K562 (cell line): ENCODE data around the gene GSTO2. TPM values are rescaled to one million over a fixed set of nuclear protein-coding genes. Genes with fewer than 3 reads are reported as not detected.
A peak's percentile ranks its signal among the peaks of the same experiment; 100 is the strongest.

Experiments used
- BCOR ChIP-seq: fragments of 450-650 bp; IDR thresholded peaks from 2 replicates; pipeline ENCODE4 v1.6.1; 2016
- CREB1 ChIP-seq, 2 experiments: sonication (generic) in 1 of 2; formaldehyde crosslinking in 1 of 2; IDR thresholded peaks; 2 replicates each; pipeline versions ENCODE4 v1.6.1 to v1.8.0; 2012 to 2022; ENCODE audit warnings: inconsistent platforms in 1 of 2, mild to moderate bottlenecking in 1 of 2, missing genetic modification reagents in 1 of 2, moderate library complexity in 1 of 2
- DDX20 ChIP-seq: fragments of 450-650 bp; IDR thresholded peaks from 2 replicates; pipeline ENCODE4 v1.6.1; 2016; ENCODE audit warnings: missing genetic modification characterization, low read depth, mild to moderate bottlenecking, missing compliant biosample characterization, moderate library complexity
- EP400 ChIP-seq: fragments of 450-650 bp; IDR thresholded peaks from 2 replicates; pipeline ENCODE4 v1.6.1; 2017; ENCODE audit warnings: antibody characterized with exemption, mild to moderate bottlenecking, moderate library complexity
- FOXA3 ChIP-seq, 2 experiments: fragments of 450-650 bp in 1 of 2; sonication (generic) in 1 of 2; formaldehyde crosslinking; IDR thresholded peaks in 1 of 2; conservative IDR thresholded peaks in 1 of 2; 2 replicates each; pipeline versions ENCODE4 v1.4.0 to v1.8.0; 2020 to 2022; ENCODE audit warnings: mild to moderate bottlenecking in 2 of 2, missing genetic modification reagents in 1 of 2
- FOXJ3 ChIP-seq: sonication (generic); formaldehyde crosslinking; IDR thresholded peaks from 2 replicates; pipeline ENCODE4 v1.4.0; 2020; ENCODE audit warnings: mild to moderate bottlenecking, missing genetic modification reagents
- HDGF ChIP-seq: fragments of 450-650 bp; IDR thresholded peaks from 2 replicates; pipeline ENCODE4 v1.6.1; 2016
- MTA3 ChIP-seq: fragments of 450-650 bp; formaldehyde crosslinking; IDR thresholded peaks from 2 replicates; pipeline ENCODE4 v1.6.1; 2017; ENCODE audit warnings: mild to moderate bottlenecking, borderline replicate concordance
- PHF8 ChIP-seq: fragments of 200-600 bp; sonication (generic); IDR thresholded peaks from 2 replicates; pipeline ENCODE4 v1.6.1; 2012; ENCODE audit warnings: mixed run types, mild to moderate bottlenecking, inconsistent platforms, low read length, moderate library complexity, borderline replicate concordance
- SAFB2 ChIP-seq: fragments of 200-400 bp; formaldehyde crosslinking; IDR thresholded peaks from 2 replicates; pipeline ENCODE4 v1.6.1; 2018; ENCODE audit warnings: borderline replicate concordance, low read length, low read depth, moderate library complexity; ENCODE audit not compliant: severe bottlenecking
- SNAPC5 ChIP-seq: fragments of 250-450 bp; sonication (Bioruptor Pico); IDR thresholded peaks from 2 replicates; pipeline ENCODE4 v1.8.0; 2021; ENCODE audit warnings: moderate library complexity, mild to moderate bottlenecking, inconsistent platforms
- STAG1 ChIP-seq: sonication (generic); formaldehyde crosslinking; IDR thresholded peaks from 2 replicates; pipeline ENCODE4 v1.5.0; 2020; ENCODE audit warnings: missing genetic modification reagents, borderline replicate concordance
- TOE1 ChIP-seq, 2 experiments: fragments of 450-650 bp in 1 of 2; sonication (generic) in 1 of 2; formaldehyde crosslinking in 1 of 2; IDR thresholded peaks; 2 replicates each; pipeline versions ENCODE4 v1.7.1 to v1.8.0; 2016 to 2022; ENCODE audit warnings: borderline replicate concordance in 2 of 2, mild to moderate bottlenecking in 2 of 2, antibody characterized with exemption in 1 of 2, inconsistent platforms in 1 of 2, low read depth in 1 of 2, missing genetic modification reagents in 1 of 2, moderate library complexity in 1 of 2
- ZBTB1 ChIP-seq: sonication (generic); formaldehyde crosslinking; IDR thresholded peaks from 2 replicates; pipeline ENCODE4 v1.8.1; 2023; ENCODE audit warnings: missing genetic modification reagents, low read depth, mild to moderate bottlenecking, borderline replicate concordance
- ZFP36 ChIP-seq: fragments of 150-350 bp; IDR thresholded peaks from 2 replicates; pipeline ENCODE4 v1.6.1; 2018; ENCODE audit warnings: low read length, low read depth; ENCODE audit not compliant: partially characterized antibody
- ZNF121 ChIP-seq: sonication (generic); formaldehyde crosslinking; conservative IDR thresholded peaks from 2 replicates; pipeline ENCODE4 v1.8.0; 2022; ENCODE audit warnings: missing genetic modification reagents
- polyA plus RNA-seq, 8 experiments: library from polyadenylated mRNA; depleted of rRNA in 4 of 8; stranded (reverse) in 5 of 8; unstranded in 3 of 8; fragments of >200 nt; fragmentation: Nextera tagmentation in 2 of 8; fragmentation: Illumina TruSeq in 1 of 8; extraction: Ambion mirVana in 2 of 8; extraction: Trizol in 1 of 8; gene quantifications; 2 replicates each; pipeline versions ENCODE4 v1.2.1 to v1.2.3, GENCODE V29; 2011 to 2014; ENCODE audit warnings: inconsistent platforms in 1 of 8, missing spikeins in 1 of 8
- total RNA-seq, 7 experiments: library from RNA; depleted of rRNA in 6 of 7; stranded (reverse); fragments of >200 nt in 6 of 7; fragmentation: Illumina TruSeq in 2 of 7; extraction: Trizol in 2 of 7; gene quantifications; 2 replicates each; pipeline versions ENCODE4 v1.2.1 to v1.2.3, GENCODE V29; 2011 to 2021; ENCODE audit warnings: low replicate concordance in 1 of 7
- TF ChIP-seq, protein P1 (sequence below), 2 experiments: fragments of 450-650 bp; formaldehyde crosslinking in 1 of 2; IDR thresholded peaks; 2 replicates each; pipeline versions ENCODE4 v1.4.0 to v1.6.1; 2014 to 2020; ENCODE audit warnings: mild to moderate bottlenecking in 2 of 2, borderline replicate concordance in 1 of 2, low read depth in 1 of 2
- TF ChIP-seq, protein P2 (sequence below): fragments of 250-450 bp; sonication (Bioruptor Pico); IDR thresholded peaks from 2 replicates; pipeline ENCODE4 v1.4.0; 2020; ENCODE audit warnings: mild to moderate bottlenecking, moderate library complexity

GSTO2 gene
- total and polyA plus RNA-seq, 9 of the 15 experiments (the other 6 are each of a cell fraction or from before 2014, with no cell fraction given) = 0.18 to 1.8 (median 0.90) TPM

DNA sequence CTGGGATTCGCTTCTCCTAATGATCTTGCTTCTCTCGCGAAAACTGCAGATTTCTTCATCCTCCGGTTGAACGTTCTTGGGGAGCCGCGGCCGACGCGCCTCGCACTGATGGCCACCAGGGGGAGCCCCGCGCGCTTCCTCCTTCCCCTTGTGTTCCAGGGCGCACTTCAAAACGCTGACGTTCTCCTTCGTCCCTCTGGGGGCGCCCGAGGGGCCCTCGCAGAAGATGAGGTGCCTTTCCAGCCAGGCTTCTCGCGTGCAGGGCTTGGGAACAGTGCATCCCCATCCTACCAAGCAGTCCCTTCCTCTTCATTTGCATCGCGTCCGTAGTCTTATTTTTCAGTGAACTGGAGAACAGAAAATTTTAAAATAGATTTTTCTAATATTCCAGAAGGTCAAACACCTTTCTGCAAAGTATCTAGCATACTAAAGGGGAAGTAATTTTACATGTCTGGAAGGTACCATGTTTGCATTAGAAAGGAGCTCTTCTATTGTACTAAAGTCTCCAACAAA is 22.5 kb downstream of the GSTO2 start (continued):
- TF ChIP-seq, protein P1, sequence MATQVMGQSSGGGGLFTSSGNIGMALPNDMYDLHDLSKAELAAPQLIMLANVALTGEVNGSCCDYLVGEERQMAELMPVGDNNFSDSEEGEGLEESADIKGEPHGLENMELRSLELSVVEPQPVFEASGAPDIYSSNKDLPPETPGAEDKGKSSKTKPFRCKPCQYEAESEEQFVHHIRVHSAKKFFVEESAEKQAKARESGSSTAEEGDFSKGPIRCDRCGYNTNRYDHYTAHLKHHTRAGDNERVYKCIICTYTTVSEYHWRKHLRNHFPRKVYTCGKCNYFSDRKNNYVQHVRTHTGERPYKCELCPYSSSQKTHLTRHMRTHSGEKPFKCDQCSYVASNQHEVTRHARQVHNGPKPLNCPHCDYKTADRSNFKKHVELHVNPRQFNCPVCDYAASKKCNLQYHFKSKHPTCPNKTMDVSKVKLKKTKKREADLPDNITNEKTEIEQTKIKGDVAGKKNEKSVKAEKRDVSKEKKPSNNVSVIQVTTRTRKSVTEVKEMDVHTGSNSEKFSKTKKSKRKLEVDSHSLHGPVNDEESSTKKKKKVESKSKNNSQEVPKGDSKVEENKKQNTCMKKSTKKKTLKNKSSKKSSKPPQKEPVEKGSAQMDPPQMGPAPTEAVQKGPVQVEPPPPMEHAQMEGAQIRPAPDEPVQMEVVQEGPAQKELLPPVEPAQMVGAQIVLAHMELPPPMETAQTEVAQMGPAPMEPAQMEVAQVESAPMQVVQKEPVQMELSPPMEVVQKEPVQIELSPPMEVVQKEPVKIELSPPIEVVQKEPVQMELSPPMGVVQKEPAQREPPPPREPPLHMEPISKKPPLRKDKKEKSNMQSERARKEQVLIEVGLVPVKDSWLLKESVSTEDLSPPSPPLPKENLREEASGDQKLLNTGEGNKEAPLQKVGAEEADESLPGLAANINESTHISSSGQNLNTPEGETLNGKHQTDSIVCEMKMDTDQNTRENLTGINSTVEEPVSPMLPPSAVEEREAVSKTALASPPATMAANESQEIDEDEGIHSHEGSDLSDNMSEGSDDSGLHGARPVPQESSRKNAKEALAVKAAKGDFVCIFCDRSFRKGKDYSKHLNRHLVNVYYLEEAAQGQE (IDR thresholded peaks at IDR 0.05; ENCODE audit: borderline replicate concordance) = peak; percentile 77
- TF ChIP-seq, protein P1 (CRISPR knock-in tag; IDR thresholded peaks at IDR 0.05; ENCODE audit: low read depth) = no peak
- TF ChIP-seq MTA3 = no peak
- no peak for TF ChIP-seq DDX20 (tag)
- peak; percentile 54; the same call in 1 of the 2 replicates for TF ChIP-seq CREB1 (IDR thresholded peaks at IDR 0.05)
- peak; percentile 76 for TF ChIP-seq CREB1 (CRISPR knock-in tag; IDR thresholded peaks at IDR 0.05)
- no peak for TF ChIP-seq FOXJ3 (CRISPR knock-in tag)
- TF ChIP-seq STAG1 (CRISPR knock-in tag) = peak; percentile 76
- TF ChIP-seq EP400 = no peak
- no peak for TF ChIP-seq SAFB2
- no peak for TF ChIP-seq PHF8
- no peak for TF ChIP-seq ZFP36
- TF ChIP-seq BCOR = no peak
- no peak for TF ChIP-seq FOXA3 (CRISPR knock-in tag; conservative IDR thresholded peaks at IDR 0.05 in 1 of 2, IDR thresholded peaks at IDR 0.05 in 1 of 2)
- no peak for TF ChIP-seq HDGF
- no peak for TF ChIP-seq SNAPC5 (CRISPR knock-in tag)
- TF ChIP-seq ZNF121 = no peak
- TF ChIP-seq TOE1 (IDR thresholded peaks at IDR 0.05; ENCODE audit: borderline replicate concordance) = 0 out of 2 replicates have a peak, but pooled peaks have one; percentile 26
- TF ChIP-seq TOE1 (CRISPR knock-in tag; IDR thresholded peaks at IDR 0.05; ENCODE audit: borderline replicate concordance, low read depth) = no peak
- TF ChIP-seq ZBTB1 (CRISPR knock-in tag) = no peak
- TF ChIP-seq, protein P2, sequence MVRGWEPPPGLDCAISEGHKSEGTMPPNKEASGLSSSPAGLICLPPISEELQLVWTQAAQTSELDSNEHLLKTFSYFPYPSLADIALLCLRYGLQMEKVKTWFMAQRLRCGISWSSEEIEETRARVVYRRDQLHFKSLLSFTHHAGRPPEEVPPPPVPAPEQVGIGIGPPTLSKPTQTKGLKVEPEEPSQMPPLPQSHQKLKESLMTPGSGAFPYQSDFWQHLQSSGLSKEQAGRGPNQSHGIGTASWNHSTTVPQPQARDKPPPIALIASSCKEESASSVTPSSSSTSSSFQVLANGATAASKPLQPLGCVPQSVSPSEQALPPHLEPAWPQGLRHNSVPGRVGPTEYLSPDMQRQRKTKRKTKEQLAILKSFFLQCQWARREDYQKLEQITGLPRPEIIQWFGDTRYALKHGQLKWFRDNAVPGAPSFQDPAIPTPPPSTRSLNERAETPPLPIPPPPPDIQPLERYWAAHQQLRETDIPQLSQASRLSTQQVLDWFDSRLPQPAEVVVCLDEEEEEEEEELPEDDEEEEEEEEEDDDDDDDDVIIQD (CRISPR knock-in tag) = no peak
